HepG2 (cell line): Measurements from ENCODE around the gene ACO1. TPM values are rescaled to one million over a fixed set of nuclear protein-coding genes. Genes with fewer than 3 reads are reported as not detected.

Experiments
- ARID2 ChIP-seq: sonication (generic); formaldehyde crosslinking; IDR thresholded peaks from 2 replicates; pipeline ENCODE4 v1.8.1; 2022; ENCODE audit warnings: mild to moderate bottlenecking, missing genetic modification reagents, borderline replicate concordance
- ARID3A ChIP-seq: IDR thresholded peaks from 2 replicates; pipeline ENCODE4 v1.6.1; 2012; ENCODE audit warnings: low read depth, low read length, improper control_type of control experiment
- ESRRA ChIP-seq: sonication (generic); formaldehyde crosslinking; IDR thresholded peaks from 2 replicates; pipeline ENCODE4 v1.5.1; 2020; ENCODE audit warnings: mild to moderate bottlenecking, low read depth, missing genetic modification reagents
- HMG20A ChIP-seq: IDR thresholded peaks from 2 replicates; pipeline ENCODE4 v1.6.1; 2016; ENCODE audit warnings: borderline replicate concordance
- NFKBIZ ChIP-seq: IDR thresholded peaks from 2 replicates; pipeline ENCODE4 v1.6.1; 2018; ENCODE audit warnings: missing genetic modification reagents, missing compliant biosample characterization
- NR3C1 ChIP-seq: sonication (generic); formaldehyde crosslinking; IDR thresholded peaks from 2 replicates; pipeline ENCODE4 v1.4.0; 2020; ENCODE audit warnings: missing genetic modification reagents
- PHF20 ChIP-seq: sonication (generic); formaldehyde crosslinking; IDR thresholded peaks from 2 replicates; pipeline ENCODE4 v1.5.0; 2020; ENCODE audit warnings: mild to moderate bottlenecking, missing genetic modification reagents
- POLR2G ChIP-seq: fragments of 200-400 bp; formaldehyde crosslinking; IDR thresholded peaks from 2 replicates; pipeline ENCODE4 v1.6.1; 2018; ENCODE audit warnings: mild to moderate bottlenecking, low read depth, low read length, moderate library complexity
- SMC3 ChIP-seq: IDR thresholded peaks from 2 replicates; pipeline ENCODE4 v1.6.1; 2011; ENCODE audit warnings: low read length, improper control_type of control experiment
- STAG1 ChIP-seq: sonication (generic); formaldehyde crosslinking; IDR thresholded peaks from 2 replicates; pipeline ENCODE4 v1.4.0; 2020; ENCODE audit warnings: missing genetic modification reagents
- ZBTB10 ChIP-seq: sonication (generic); formaldehyde crosslinking; IDR thresholded peaks from 2 replicates; pipeline ENCODE4 v1.4.0; 2020; ENCODE audit warnings: missing genetic modification reagents, borderline replicate concordance
- ZNF343 ChIP-seq: sonication (generic); formaldehyde crosslinking; IDR thresholded peaks from 2 replicates; pipeline ENCODE4 v1.4.0; 2020; ENCODE audit warnings: mild to moderate bottlenecking, missing genetic modification reagents
- ZNF569 ChIP-seq: sonication (generic); formaldehyde crosslinking; IDR thresholded peaks from 2 replicates; pipeline ENCODE4 v1.5.0; 2020; ENCODE audit warnings: mild to moderate bottlenecking, missing genetic modification reagents, moderate library complexity, borderline replicate concordance
- polyA plus RNA-seq, 8 experiments: library from polyadenylated mRNA; depleted of rRNA in 3 of 8; stranded (reverse) in 7 of 8; unstranded in 1 of 8; fragments of >200 nt; fragmentation: Illumina TruSeq in 4 of 8; extraction: Trizol in 4 of 8; gene quantifications; 2 replicates each; pipeline versions ENCODE4 v1.2.1 to v1.2.3, GENCODE V29; 2011 to 2016; ENCODE audit warnings: low read depth in 4 of 8, missing spikeins in 1 of 8, mixed read lengths in 1 of 8; ENCODE audit not compliant: insufficient read depth in 1 of 8
- total RNA-seq, 5 experiments: library from RNA; depleted of rRNA; stranded (reverse); fragments of >200 nt; fragmentation: Illumina TruSeq; extraction: Trizol; gene quantifications; 2 replicates each; pipeline ENCODE4 v1.2.3, GENCODE V29; 2016; ENCODE audit warnings: low read depth in 1 of 5
- TF ChIP-seq, protein P1 (sequence below): sonication (generic); formaldehyde crosslinking; IDR thresholded peaks from 2 replicates; pipeline ENCODE4 v1.9.0; 2021; ENCODE audit warnings: missing genetic modification reagents, borderline replicate concordance
- TF ChIP-seq, protein P2 (sequence below): sonication (generic); formaldehyde crosslinking; IDR thresholded peaks from 2 replicates; pipeline ENCODE4 v1.4.0; 2020; ENCODE audit warnings: missing genetic modification reagents
- TF ChIP-seq, protein P3 (sequence below): sonication (generic); formaldehyde crosslinking; IDR thresholded peaks from 2 replicates; pipeline ENCODE4 v1.5.1; 2020; ENCODE audit warnings: missing genetic modification reagents, mild to moderate bottlenecking, borderline replicate concordance
- TF ChIP-seq, protein P4 (sequence below): sonication (generic); formaldehyde crosslinking; IDR thresholded peaks from 2 replicates; pipeline ENCODE4 v1.5.0; 2020; ENCODE audit warnings: mild to moderate bottlenecking, missing genetic modification reagents, moderate library complexity

ACO1 gene
- total and polyA plus RNA-seq, 2 of the 13 experiments (the other 11 are each of a cell fraction or from before 2014, with no cell fraction given): 20.1 to 48.2 TPM

GRCh38 chr9:32431940-32432555 is 47.6 kb downstream of the ACO1 start (continued):
- TF ChIP-seq, protein P1, sequence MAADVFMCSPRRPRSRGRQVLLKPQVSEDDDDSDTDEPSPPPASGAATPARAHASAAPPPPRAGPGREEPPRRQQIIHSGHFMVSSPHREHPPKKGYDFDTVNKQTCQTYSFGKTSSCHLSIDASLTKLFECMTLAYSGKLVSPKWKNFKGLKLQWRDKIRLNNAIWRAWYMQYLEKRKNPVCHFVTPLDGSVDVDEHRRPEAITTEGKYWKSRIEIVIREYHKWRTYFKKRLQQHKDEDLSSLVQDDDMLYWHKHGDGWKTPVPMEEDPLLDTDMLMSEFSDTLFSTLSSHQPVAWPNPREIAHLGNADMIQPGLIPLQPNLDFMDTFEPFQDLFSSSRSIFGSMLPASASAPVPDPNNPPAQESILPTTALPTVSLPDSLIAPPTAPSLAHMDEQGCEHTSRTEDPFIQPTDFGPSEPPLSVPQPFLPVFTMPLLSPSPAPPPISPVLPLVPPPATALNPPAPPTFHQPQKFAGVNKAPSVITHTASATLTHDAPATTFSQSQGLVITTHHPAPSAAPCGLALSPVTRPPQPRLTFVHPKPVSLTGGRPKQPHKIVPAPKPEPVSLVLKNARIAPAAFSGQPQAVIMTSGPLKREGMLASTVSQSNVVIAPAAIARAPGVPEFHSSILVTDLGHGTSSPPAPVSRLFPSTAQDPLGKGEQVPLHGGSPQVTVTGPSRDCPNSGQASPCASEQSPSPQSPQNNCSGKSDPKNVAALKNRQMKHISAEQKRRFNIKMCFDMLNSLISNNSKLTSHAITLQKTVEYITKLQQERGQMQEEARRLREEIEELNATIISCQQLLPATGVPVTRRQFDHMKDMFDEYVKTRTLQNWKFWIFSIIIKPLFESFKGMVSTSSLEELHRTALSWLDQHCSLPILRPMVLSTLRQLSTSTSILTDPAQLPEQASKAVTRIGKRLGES (CRISPR knock-in tag): no peak
- TF ChIP-seq ESRRA: no peak
- TF ChIP-seq ZNF569 (CRISPR knock-in tag): no peak
- TF ChIP-seq STAG1 (CRISPR knock-in tag): peak; percentile 57
- no peak for TF ChIP-seq PHF20 (CRISPR knock-in tag)
- TF ChIP-seq SMC3: peak; percentile 79
- TF ChIP-seq NR3C1 (CRISPR knock-in tag): no peak
- TF ChIP-seq NFKBIZ (CRISPR knock-in tag): no peak
- no peak for TF ChIP-seq HMG20A (CRISPR knock-in tag)
- TF ChIP-seq, protein P2, sequence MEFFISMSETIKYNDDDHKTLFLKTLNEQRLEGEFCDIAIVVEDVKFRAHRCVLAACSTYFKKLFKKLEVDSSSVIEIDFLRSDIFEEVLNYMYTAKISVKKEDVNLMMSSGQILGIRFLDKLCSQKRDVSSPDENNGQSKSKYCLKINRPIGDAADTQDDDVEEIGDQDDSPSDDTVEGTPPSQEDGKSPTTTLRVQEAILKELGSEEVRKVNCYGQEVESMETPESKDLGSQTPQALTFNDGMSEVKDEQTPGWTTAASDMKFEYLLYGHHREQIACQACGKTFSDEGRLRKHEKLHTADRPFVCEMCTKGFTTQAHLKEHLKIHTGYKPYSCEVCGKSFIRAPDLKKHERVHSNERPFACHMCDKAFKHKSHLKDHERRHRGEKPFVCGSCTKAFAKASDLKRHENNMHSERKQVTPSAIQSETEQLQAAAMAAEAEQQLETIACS (CRISPR knock-in tag): no peak
- TF ChIP-seq ARID3A: no peak
- no peak for TF ChIP-seq ZNF343 (CRISPR knock-in tag)
- TF ChIP-seq, protein P3, sequence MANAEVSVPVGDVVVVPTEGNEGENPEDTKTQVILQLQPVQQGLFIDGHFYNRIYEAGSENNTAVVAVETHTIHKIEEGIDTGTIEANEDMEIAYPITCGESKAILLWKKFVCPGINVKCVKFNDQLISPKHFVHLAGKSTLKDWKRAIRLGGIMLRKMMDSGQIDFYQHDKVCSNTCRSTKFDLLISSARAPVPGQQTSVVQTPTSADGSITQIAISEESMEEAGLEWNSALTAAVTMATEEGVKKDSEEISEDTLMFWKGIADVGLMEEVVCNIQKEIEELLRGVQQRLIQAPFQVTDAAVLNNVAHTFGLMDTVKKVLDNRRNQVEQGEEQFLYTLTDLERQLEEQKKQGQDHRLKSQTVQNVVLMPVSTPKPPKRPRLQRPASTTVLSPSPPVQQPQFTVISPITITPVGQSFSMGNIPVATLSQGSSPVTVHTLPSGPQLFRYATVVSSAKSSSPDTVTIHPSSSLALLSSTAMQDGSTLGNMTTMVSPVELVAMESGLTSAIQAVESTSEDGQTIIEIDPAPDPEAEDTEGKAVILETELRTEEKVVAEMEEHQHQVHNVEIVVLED (CRISPR knock-in tag): no peak
- TF ChIP-seq, protein P4, sequence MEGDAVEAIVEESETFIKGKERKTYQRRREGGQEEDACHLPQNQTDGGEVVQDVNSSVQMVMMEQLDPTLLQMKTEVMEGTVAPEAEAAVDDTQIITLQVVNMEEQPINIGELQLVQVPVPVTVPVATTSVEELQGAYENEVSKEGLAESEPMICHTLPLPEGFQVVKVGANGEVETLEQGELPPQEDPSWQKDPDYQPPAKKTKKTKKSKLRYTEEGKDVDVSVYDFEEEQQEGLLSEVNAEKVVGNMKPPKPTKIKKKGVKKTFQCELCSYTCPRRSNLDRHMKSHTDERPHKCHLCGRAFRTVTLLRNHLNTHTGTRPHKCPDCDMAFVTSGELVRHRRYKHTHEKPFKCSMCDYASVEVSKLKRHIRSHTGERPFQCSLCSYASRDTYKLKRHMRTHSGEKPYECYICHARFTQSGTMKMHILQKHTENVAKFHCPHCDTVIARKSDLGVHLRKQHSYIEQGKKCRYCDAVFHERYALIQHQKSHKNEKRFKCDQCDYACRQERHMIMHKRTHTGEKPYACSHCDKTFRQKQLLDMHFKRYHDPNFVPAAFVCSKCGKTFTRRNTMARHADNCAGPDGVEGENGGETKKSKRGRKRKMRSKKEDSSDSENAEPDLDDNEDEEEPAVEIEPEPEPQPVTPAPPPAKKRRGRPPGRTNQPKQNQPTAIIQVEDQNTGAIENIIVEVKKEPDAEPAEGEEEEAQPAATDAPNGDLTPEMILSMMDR (CRISPR knock-in tag): peak; percentile 72
- TF ChIP-seq ZBTB10 (CRISPR knock-in tag): no peak
- TF ChIP-seq ARID2: no peak
- no peak for TF ChIP-seq POLR2G
